Lower leg skin (tissue), 3 donors: ENCODE results near the gene ATRN.

Experiments used
- POLR2A ChIP-seq, 2 donors: fragments of 450-650 bp; IDR thresholded peaks; one replicate each; pipeline ENCODE4 v1.6.1; 2016 to 2017; ENCODE audit warnings: antibody characterized with exemption in 2 of 2, mild to moderate bottlenecking in 1 of 2, moderate library complexity in 1 of 2
- TF ChIP-seq, protein P1 (sequence below), 3 donors: fragments of 450-650 bp; IDR thresholded peaks; one replicate each; pipeline ENCODE4 v1.5.1; 2016; ENCODE audit warnings: antibody characterized with exemption in 3 of 3, mild to moderate bottlenecking in 3 of 3, moderate library complexity in 2 of 3

GRCh38 chr20:3502878-3503277, 32.1 kb downstream of the ATRN start:
- TF ChIP-seq, protein P1, sequence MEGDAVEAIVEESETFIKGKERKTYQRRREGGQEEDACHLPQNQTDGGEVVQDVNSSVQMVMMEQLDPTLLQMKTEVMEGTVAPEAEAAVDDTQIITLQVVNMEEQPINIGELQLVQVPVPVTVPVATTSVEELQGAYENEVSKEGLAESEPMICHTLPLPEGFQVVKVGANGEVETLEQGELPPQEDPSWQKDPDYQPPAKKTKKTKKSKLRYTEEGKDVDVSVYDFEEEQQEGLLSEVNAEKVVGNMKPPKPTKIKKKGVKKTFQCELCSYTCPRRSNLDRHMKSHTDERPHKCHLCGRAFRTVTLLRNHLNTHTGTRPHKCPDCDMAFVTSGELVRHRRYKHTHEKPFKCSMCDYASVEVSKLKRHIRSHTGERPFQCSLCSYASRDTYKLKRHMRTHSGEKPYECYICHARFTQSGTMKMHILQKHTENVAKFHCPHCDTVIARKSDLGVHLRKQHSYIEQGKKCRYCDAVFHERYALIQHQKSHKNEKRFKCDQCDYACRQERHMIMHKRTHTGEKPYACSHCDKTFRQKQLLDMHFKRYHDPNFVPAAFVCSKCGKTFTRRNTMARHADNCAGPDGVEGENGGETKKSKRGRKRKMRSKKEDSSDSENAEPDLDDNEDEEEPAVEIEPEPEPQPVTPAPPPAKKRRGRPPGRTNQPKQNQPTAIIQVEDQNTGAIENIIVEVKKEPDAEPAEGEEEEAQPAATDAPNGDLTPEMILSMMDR (IDR thresholded peaks at IDR 0.05): no peak
- TF ChIP-seq POLR2A (IDR thresholded peaks at IDR 0.05): no peak
